ENCODE results near the gene HUS1B.

DNA sequence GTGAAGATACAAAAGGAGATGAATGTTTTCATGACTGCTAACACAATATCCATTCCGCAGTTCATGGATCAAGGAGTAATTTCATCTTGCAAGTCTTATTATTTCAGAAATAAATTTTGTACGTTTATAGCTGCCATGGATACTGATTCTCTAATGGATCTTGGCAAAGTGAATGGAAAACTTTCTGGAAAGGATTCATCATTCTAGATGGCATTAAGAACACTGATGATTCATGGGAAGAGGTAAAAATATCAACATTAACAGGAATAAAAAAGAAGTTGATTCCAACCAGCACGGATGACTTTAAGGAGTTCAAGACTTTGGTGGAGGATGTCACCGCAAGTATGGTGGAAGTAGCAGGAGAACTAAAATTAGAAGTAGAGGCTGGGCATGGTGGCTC lies 2.8 kb downstream of the HUS1B start:
- TF ChIP-seq, protein P1, sequence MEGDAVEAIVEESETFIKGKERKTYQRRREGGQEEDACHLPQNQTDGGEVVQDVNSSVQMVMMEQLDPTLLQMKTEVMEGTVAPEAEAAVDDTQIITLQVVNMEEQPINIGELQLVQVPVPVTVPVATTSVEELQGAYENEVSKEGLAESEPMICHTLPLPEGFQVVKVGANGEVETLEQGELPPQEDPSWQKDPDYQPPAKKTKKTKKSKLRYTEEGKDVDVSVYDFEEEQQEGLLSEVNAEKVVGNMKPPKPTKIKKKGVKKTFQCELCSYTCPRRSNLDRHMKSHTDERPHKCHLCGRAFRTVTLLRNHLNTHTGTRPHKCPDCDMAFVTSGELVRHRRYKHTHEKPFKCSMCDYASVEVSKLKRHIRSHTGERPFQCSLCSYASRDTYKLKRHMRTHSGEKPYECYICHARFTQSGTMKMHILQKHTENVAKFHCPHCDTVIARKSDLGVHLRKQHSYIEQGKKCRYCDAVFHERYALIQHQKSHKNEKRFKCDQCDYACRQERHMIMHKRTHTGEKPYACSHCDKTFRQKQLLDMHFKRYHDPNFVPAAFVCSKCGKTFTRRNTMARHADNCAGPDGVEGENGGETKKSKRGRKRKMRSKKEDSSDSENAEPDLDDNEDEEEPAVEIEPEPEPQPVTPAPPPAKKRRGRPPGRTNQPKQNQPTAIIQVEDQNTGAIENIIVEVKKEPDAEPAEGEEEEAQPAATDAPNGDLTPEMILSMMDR (IDR thresholded peaks at IDR 0.05; ENCODE audit: low read depth, low read length): no peak
- TF ChIP-seq, protein P2, sequence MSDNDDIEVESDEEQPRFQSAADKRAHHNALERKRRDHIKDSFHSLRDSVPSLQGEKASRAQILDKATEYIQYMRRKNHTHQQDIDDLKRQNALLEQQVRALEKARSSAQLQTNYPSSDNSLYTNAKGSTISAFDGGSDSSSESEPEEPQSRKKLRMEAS (IDR thresholded peaks at IDR 0.05; ENCODE audit: low read depth, low read length): no peak
